NCI-H748 treated with DMSO at 0.1 percent for 48 hours (cell line): ENCODE data around the gene CCER1.

Experiments used
- DNase-seq: peaks from one replicate; lab custom pipeline; 2025; lab: John Stamatoyannopoulos, UW

The CCER1 gene

DNA sequence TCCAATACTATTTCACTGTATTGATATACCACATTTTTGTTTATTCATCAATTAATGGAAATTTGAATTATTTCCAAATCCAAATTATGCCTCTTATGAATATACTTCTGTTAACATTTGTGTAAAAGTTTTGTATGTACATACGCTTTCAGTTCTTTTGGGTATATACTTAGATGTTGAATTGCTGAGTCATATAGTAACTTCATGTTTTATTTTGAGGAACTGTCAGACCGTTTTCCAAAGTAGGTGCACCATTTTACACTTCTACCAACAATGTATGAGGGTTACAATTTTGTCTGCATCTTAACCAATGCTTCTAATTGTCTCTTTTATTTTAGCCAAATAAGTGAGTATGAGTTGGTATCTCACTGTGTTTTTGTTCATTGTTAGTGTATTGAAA is 10.2 kb upstream of the CCER1 start:
- no peak for DNase-seq

DNA sequence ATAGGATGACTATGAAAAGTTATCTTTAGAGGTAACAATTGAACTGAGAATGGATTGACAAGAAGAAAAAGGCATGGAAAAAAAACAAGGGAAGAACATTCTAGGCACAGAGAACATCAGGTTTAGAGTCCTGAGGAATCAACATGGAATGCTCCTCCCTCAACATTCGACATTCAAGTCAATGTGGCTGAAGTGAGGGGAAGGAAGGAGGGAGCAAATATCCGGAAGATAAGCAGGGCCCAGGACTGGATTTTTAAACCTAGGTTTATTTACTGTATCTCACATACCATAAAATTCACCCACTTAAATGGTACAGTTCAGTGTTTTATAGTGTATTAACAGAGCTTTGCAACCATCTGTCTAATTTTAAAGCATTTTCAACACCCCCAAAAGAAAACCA is 9.6 kb upstream of the CCER1 start:
- DNase-seq: no peak

DNA sequence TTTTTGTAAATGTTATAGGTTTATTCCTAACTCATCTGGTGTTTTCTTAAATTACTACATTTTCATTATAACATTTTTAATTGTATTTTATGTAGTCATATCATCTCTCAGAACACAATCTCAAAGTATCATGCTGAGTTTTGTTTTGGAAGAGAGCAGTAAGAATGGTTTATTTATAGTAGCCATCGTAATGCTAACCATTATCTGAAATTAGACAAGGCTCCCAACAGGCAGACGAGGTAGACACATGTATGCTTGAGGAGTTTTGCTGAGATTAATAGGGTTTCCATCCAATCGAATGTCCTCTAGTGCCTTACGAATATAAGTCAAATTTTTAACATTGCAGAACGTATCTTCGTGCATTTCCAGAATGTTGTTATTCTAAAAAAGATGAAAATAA is 9.0 kb upstream of the CCER1 start:
- DNase-seq: no peak

DNA sequence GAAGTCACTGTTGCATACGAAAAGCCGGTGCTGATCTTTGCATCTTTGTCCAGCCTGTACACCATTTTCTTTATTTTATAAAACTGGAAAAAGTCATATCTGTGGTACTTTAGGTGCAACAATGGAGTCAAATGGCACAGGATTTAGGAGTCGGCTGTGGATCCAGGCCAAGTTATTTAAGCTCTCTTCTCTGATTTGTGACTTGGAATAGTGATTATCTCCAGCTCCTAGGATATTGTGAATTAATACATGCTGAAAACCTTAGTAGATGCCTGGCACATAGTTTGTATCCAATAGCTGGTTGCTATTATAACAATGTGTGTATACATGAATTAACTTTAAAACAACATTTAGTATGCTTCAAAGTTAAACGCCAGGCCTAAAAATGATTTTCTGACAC is 6.2 kb upstream of the CCER1 start:
- no peak for DNase-seq

DNA sequence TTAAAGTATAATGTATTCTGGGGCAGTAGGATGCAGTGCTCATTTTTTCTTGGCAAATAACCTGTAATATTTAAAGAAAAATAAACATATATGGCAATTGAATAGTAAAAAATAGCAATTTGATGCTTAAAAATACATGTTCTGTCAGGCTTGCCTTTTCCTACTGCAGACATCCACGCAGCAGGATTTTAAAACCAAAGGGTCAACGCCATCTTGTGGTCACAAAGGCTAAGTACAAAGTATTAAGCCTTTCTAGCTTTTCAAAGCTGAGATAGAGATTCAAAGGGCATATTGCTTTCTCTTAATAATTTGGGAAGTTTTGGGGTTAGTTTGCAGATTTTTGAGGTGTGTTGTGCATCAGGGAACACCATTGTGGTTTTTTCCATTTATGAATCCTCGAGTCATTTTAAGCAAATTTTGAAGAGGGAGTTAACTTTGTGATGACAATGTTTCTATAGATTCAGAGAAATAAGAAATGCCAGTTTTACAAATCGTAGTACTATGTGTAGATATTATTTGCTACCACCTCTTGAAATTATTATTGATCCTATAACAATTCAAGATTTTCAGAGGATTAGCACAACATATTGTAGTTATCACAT is 4.7 kb upstream of the CCER1 start:
- no peak for DNase-seq

DNA sequence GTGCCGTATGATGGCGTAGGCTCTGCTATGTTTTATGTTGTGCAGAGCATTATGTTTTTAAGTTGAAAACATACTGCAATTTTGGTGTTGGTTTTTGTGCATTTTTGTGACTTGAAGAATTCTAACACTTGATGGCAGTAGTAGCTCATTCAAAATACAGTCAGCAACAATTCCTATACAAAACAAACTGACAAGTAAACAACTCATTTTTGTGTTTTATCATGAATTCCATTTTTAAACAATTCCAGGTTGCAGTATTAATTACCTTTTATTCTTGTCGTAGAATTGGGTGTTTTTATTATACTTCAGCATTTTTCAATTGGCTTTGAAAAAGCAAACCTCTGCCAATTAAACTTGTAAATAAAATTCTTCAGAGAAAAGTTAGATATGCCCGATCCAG is 4.1 kb upstream of the CCER1 start:
- DNase-seq: no peak

DNA sequence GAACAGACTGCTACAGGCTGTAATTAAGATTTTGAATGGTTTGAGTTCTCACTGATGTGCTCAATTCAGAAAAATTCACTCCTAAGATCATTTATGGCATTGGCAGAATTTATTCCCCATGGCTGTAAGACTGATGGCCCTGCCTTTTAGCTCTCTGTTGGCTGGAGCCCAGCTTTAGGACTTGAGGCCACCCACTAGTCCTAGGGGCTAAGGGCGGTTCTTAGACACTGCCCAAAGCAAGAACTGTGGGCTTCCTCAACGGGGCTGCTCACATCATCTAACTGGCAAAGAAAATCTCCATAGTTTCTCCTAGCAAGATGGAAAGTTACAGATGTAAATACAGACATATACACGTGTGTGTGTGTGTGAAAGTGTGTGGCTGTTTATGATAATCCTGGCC is 3.4 kb upstream of the CCER1 start:
- no peak for DNase-seq

DNA sequence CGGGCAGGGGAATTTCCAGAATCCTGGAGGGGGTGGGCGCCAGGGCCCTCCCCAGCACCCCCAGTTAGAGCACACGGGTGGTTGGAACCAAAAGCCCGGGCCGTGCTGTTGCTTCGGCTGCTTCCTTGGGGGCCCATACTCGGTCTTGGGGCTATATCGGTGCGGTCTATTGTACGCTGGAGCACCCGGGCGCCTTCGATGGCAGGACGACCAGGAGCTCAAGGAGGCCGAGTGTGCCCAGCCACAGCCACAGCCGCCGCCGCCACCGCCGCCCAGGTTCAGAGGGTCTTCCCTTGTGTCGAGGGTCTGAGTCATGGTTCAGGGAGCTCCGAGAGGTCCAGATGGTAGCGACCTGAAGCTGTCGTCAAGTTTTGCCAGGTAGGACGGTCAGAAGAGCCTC is 548 bp downstream of the CCER1 start:
- DNase-seq: no peak

DNA sequence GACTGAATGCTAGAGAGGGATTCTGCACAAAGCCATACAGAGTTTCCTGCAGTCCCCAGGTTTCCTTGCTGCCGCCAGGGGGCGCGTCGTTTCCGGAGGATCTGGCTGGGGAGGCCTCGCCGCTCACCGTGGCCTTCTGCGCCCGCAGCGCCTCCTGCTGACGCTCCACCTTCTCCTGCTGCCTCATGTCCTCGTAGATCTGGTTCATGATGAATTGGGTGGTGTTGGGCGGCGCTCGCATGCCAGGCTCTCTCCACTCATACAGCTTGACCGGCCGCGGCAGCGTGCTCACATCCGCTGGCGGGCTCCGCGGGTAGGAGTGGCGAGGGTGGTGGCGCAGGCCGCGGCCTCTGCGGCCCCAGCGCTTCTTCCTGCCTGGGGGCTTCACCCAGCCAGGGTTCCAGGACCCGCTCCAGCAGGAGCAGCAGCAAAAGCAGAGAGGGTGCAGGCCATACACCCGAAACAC is 987 bp downstream of the CCER1 start:
- no peak for DNase-seq

DNA sequence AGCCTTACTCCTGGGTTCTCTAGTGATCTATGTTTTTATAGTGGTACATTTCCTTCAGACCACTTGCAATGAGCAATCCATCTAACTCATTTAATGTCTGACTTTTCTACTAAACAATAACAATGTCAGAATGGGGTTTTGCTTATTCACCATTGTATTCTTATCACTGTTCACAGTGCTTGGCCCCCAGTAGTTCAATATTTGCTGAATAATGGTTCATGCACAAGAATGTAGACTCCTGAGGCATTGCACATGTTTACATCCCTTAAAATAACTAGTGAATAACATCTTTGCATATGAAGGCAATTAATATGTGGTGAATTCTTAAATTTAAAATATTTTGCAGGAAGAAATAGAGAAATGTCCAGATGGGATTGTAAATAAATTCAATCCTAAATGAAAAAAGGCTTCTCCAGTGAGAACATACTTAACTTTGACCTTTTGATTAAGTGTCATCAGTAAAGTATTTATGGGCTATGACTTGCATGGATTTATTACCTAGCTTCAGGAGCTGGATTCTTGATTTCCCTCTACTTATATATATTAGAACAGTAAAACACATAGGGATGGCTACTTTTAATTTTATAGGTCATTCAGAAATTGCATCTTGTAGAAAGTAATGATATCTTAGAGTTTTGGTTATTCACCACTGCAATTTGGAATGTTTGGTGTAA is 3.4 kb downstream of the CCER1 start:
- DNase-seq: no peak

DNA sequence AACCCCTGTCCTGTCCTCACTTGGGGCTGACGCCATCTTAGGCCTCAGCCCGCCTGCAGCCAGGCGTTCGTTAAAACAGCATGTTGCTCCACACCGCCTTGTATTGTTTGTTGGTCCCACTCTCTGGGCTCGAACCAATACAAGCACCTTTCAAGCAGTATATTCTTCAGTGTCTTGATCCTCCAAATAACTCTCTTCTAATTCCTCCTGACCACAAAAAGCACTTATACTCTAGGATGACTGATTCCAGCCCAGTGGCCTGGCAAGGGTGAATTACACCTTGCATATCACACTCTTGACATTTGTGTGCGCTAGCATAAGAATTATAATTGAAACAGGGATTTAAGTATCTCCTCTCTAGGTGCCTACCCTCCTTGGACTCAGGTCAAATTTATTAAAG is 7.1 kb downstream of the CCER1 start:
- no peak for DNase-seq

DNA sequence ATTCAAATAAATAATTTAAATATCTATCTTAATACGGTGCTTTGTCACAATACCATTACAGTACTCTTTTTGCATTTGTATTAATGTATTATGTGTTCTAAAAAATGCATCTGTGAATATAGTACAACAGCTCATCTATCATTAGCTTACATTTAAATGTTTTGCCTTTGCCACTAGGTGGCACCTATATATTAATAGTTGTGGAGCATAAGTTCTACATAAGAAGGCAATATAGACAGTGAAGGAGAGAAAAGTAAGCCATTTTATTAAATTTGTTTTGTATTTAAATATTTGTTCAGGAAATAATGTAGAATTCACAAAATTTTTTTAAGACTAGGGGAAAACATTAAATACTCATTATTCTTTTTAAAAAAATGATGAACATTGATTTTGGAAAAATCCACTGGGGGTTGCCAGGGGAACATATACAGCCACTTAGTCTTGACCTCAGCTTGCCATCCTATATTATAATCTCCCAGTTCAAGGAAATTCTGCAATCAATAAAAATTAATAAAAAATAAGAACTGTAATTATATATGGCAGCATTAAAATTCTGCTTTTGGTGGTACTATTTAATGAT is 9.8 kb downstream of the CCER1 start:
- peak; percentile 28 for DNase-seq

DNA sequence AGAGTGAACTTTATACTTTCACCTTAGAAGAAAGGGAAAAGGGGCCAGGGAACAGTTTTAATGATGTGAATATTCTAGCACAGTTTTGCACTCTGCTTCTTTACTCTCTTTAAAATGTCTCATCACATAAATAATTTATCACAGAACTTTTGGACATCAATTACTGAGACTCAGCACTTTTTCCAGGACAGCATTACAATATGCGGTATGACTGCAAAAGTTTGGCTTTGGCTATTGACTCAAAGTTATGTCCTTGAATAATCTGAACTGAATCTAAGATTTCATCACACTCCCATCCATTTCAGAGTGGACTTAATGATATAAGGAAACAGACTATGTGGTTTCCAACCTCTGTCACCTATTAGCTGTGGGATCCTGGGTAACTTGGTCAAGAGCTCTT is 11.7 kb downstream of the CCER1 start:
- DNase-seq: no peak

DNA sequence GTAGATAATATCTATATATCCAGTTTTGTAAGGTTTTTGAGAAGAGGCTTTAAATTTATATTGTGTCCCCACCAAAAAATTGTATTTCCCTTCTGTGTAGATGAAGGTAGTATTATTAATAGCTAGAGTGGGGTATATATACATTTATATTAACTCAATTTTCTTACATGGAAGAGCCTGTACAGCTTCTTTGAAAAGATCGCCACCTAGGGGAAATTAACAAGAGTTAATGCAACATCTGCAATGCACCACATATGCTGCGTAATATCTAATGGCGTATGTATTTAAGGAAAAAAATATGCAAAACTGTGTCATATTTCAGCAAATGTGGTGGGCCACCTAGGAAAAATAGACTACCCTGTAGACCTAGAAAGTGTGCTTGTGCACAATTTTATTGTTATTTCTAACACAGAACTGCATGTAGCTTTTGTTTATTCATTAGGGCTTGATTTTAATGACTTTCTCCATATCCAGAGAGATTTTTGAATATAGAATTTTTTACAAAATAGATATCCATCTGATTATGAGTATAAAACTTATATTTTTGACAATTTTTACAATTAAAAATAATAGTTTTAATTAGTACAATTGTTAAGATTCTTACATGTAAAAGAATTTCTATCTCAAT is 14.0 kb downstream of the CCER1 start:
- DNase-seq: peak; percentile 58

DNA sequence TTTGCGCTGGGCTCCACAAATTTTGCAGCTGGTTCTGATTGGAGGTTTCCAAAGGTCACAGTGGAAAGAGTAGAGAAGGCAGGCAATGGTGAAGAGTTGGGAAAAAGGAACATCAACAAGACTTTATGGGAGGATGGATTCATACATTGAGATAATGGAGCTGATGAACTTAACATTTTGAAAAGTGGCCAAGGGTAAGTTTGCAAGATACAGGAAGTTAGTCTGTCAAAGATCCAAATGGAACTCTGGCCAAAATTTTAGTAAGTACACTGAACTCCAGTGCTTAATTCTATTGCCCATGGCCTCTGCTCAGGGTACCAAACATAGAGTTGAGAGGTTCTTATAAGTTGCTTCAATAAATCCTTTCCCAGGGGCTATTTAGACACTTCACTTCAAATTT is 15.6 kb downstream of the CCER1 start:
- DNase-seq: no peak

DNA sequence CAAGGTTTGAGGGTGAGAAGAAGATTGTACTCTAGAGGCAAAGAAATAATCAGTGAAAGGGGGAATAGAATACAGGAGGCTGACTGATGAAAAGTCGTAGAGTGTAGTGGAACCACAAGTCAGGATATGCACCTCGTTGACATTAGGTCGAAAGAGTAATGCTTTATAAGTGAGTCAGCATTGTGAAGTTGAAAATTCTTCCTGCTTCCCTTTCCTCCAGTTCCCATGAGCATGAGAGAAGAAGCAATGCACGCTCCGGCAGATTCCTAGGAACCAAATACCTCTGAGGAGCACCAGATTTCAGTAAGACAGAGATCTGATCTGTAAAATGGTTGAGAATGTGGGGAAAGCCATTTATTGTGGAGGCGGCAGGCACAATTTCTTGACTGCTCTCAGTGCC is 16.5 kb downstream of the CCER1 start:
- DNase-seq: no peak

DNA sequence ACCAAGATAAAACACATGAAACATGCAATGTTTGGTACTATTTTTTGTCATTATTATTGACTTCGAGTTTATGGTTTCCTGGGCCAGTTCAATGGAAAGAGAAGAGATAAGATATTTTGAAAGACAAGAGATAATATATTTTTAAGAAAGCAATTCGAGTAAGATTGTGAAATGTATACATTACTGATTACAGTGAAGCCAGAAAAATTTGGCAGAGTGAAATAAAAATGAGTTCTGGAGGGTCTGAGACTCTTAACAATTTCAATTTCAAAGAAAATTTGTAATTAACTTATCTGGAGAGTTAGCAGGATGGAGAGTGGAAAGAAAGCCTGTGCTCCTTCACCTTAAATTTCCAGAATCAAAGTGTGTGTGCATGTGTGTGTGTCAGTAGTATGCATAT is 17.3 kb downstream of the CCER1 start:
- DNase-seq: no peak

DNA sequence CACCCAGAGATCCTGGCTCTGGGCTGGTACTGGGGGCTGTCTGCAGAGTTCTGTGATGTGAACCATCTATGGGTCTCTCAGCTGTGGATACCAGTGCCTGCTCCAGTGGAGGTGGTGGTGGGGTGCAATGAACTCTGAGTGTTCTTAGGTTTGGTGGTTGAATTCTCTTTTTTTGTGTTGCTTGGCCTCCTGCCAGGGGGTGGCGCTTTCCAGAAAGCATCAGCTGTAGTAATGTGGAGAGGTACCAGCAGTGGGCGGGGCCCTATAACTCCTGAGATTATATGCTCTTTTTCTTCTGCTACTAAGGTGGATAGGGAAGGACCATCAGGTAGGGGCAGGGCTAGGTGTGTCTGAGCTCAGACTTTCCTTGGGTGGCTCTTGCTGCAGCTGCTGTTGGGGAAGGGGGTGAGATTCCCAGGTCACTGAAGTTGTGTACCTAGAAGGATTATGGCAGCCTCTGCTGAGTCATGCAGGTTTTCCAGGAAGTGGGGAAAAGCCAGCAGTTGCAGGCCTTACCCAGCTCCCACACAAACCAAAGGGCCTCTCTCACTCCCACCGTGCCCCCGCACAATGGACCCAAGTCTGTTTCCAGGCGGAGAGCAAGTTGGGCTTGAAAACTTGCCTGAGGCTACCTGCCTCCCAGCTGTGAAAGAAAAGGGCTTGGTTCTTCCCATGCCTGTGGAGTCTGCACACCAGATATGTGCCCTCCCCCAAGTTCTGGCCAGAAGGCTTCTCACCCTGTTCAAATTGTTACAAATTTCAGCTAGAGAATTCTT is 18.6 kb downstream of the CCER1 start:
- no peak for DNase-seq

DNA sequence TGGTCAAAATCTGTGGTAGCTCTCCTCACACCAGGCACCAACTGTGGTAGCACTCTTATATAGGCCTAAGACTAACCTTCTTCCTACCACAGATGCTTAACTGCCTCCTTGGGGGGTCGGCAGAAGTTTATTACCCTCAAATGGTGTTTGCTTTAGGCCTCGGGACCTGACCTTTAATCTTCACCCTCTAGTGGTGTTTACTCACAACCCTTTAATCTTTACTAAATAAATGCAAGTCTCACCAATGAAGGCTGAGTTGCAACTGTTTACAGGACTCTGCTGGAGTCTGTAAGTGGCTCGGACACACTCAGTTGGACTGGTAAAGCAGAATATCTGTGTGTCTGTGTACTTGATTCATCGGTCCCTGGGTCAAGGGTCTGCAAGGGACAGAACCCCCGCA is 29.4 kb downstream of the CCER1 start:
- DNase-seq: no peak

DNA sequence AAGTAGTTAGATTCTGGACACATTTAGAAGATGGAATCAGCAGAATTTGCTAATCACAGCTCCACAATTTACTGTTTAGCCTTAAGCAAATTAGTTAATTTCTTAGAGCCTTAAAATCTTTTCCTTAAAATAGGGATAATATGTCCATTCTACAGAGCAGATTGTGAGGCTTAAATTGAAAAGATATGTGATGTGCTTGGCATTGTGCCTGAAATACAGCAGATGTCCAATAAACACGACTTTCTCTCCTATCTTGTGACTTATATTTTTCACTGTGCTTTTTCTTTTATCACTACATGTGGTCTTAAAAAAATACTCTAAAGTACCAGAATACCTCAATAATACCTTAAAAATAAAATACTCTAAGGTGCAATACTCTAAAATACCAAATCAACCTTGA is 30.6 kb downstream of the CCER1 start:
- DNase-seq: no peak

DNA sequence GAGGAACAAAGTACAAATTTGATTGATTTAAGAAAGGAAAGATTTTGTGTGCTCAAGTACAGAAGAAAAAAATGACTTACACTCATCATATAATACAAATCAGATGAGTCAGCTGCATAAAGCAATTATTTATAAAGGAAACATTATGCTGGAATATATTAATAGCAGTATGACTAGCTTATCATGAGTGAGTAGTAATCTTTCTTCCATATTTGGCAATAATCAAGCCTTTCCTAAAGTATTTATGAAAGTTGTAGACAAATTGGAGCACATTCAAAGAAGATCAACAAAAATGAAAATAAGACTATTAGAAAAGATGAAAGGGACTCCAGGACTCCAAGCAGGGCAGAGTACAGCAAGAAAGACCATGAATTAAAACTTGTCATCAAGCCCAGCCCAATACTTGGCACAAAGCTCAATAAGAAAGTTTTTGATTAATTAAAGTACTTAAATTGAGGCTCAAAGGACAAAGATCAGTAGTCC is 32.8 kb downstream of the CCER1 start:
- no peak for DNase-seq

DNA sequence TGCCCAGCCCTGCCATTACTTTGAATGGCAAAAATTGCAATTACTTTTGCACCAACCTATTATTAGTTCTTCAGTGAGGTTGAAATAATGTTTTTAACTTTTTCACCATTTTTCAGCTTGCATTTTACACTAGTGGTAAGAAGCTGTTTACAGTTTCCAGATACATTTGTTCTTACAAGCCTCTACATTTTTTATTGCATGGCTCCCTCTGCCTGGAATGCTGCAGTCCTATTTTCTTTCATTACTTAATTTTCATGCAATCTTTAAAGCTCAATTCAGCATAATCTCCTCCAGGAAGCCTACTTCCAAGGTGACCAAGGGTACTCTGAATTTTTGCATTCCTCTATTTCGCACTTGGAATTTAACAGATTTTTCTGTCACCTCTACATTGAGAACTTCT is 33.4 kb downstream of the CCER1 start:
- DNase-seq: no peak
